Esophagus squamous epithelium (tissue), 5 donors: ENCODE data around the gene DDAH2. TPM values are rescaled to one million over a fixed set of nuclear protein-coding genes. Genes with fewer than 3 reads are reported as not detected.
A peak's percentile ranks its signal among the peaks of the same experiment; 100 is the strongest.

Experiments
- DNase-seq: peaks from one replicate; lab custom pipeline; 2025; lab: John Stamatoyannopoulos, UW
- H3K27ac ChIP-seq, 4 donors: fragments of 200-600 bp; sonication (generic); one replicate each; pipeline ENCODE4 v1.5.1; 2016 to 2019; ENCODE audit warnings: mild to moderate bottlenecking in 1 of 4
- H3K27me3 ChIP-seq, 4 donors: fragments of 200-600 bp; sonication (generic); 1 replicate in 3 of 4; 2 replicates in 1 of 4; pipeline versions ENCODE4 v1.5.1 to v1.6.0; 2017 to 2021; ENCODE audit warnings: antibody characterized with exemption in 1 of 4
- H3K36me3 ChIP-seq, 3 donors: fragments of 200-600 bp; sonication (generic); one replicate each; pipeline ENCODE4 v1.5.1; 2016 to 2019
- H3K4me1 ChIP-seq, 3 donors: fragments of 200-600 bp; sonication (generic); one replicate each; pipeline ENCODE4 v1.5.1; 2017 to 2019
- H3K4me3 ChIP-seq, 4 donors: fragments of 200-600 bp; sonication (generic); 1 replicate in 3 of 4; 2 replicates in 1 of 4; pipeline ENCODE4 v1.5.1; 2016 to 2019; ENCODE audit warnings: mild to moderate bottlenecking in 2 of 4, moderate library complexity in 1 of 4
- H3K9me3 ChIP-seq, 3 donors: fragments of 200-600 bp; sonication (generic); one replicate each; pipeline ENCODE4 v1.5.1; 2016 to 2019
- POLR2A ChIP-seq, 4 donors: fragments of 450-650 bp; IDR thresholded peaks; one replicate each; pipeline ENCODE4 v1.6.1; 2017; ENCODE audit warnings: antibody characterized with exemption in 4 of 4, mild to moderate bottlenecking in 4 of 4, moderate library complexity in 3 of 4
- WGBS, 2 donors: methylation state at CpG; one replicate each; pipeline ENCODE4 v1.1.5; 2018; 5-methylcytosine and 5-hydroxymethylcytosine counted together
- intact Hi-C: fragments of 100-400 bp; cut with DNase I; formaldehyde crosslinking; loops from one replicate; pipeline ENCODE4 v1.15.0; 2022
- total RNA-seq, 4 donors: library from RNA; depleted of rRNA; stranded (reverse); fragments of >200 nt; gene quantifications; one replicate each; pipeline ENCODE4 v1.1.0, GENCODE V29; 2016
- TF ChIP-seq, protein P1 (sequence below), 6 experiments: fragments of 450-650 bp in 4 of 6; fragments of 200-600 bp in 2 of 6; sonication (generic) in 2 of 6; IDR thresholded peaks; one replicate each; pipeline ENCODE4 v1.5.1; 2016 to 2019; ENCODE audit warnings: antibody characterized with exemption in 6 of 6, mild to moderate bottlenecking in 4 of 6, moderate library complexity in 4 of 6
- donor health status: DM: yes; HTN: yes; CAD: no.

Gene DDAH2
- total RNA-seq, 4 donors from 2014 or later, result 16.4 to 59.3 (median 28.2) TPM

DNA sequence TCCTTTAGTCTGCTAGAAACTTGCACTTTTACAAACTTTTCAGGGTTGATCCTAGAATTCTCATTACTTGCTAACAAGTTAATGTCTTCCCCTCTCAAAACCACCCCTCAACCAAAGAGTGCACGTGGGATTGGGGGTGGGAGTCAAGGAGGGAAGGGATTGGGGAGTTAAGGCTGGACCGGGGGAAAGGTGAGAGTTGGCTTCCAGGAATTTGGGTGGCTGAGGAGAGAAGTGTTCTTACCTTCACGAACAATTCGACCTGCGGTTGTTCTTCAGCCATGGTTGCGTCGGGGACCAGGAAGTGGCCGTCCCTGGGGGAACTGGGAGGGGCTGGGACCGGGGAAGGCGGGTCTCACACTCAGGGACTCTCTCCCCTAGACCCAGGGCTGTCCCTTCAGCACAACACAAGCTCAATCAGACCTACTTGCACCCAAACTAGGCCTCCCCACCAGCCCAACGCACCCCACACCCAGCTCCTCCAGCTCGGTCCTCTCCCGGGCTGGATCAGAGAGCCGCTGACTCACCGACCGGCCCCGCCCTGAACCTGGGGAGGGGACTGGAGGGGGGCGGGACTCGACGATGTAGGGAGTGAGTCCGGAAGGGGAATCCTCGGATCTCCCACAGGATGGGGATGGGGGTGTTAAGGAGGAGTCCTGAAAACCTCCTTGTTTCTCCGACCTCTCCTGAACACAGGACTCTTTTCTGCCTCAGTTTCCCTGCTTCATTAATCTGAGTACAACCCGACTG is 7.1 kb upstream of the DDAH2 start, which contains the start of gene CLIC1:
Gene CLIC1, minus strand, starts transcription at position 510 of the 747 bp plus-strand sequence. Its CDS starts 230 bp downstream, at position 280.
- no peaks in the 10 kb centered on the region for H3K9me3 ChIP-seq
- H3K4me3 ChIP-seq, result peak within 1 kb of the TSS; percentile 53 to 89 (median 75)
- TF ChIP-seq, protein P1, sequence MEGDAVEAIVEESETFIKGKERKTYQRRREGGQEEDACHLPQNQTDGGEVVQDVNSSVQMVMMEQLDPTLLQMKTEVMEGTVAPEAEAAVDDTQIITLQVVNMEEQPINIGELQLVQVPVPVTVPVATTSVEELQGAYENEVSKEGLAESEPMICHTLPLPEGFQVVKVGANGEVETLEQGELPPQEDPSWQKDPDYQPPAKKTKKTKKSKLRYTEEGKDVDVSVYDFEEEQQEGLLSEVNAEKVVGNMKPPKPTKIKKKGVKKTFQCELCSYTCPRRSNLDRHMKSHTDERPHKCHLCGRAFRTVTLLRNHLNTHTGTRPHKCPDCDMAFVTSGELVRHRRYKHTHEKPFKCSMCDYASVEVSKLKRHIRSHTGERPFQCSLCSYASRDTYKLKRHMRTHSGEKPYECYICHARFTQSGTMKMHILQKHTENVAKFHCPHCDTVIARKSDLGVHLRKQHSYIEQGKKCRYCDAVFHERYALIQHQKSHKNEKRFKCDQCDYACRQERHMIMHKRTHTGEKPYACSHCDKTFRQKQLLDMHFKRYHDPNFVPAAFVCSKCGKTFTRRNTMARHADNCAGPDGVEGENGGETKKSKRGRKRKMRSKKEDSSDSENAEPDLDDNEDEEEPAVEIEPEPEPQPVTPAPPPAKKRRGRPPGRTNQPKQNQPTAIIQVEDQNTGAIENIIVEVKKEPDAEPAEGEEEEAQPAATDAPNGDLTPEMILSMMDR (IDR thresholded peaks at IDR 0.05), result no peak
- TF ChIP-seq POLR2A (IDR thresholded peaks at IDR 0.05), result peak in 3 of 4 donors; percentile 88 to 97 (median 93)
- peaks cover 39 to 79% (median 46%) of the 10 kb centered on the region in 3 donors for H3K4me1 ChIP-seq
- DNase-seq, result no peak
- no peaks in the 10 kb centered on the region for H3K27me3 ChIP-seq
- peak within 1 kb of the TSS; percentile 94 to 99 (median 98) for H3K27ac ChIP-seq
- 1% methylated on average over 11 to 14 of the region's 24 CpGs for WGBS, 2 donors
- intact Hi-C loops, result loop anchor here (10.0 kb wide), 1 partner anchor 99 kb away; no protein-coding TSS in a partner anchor
- peaks cover 27 to 33% (median 30%) of the 10 kb centered on the region in 3 donors for H3K36me3 ChIP-seq

DNA sequence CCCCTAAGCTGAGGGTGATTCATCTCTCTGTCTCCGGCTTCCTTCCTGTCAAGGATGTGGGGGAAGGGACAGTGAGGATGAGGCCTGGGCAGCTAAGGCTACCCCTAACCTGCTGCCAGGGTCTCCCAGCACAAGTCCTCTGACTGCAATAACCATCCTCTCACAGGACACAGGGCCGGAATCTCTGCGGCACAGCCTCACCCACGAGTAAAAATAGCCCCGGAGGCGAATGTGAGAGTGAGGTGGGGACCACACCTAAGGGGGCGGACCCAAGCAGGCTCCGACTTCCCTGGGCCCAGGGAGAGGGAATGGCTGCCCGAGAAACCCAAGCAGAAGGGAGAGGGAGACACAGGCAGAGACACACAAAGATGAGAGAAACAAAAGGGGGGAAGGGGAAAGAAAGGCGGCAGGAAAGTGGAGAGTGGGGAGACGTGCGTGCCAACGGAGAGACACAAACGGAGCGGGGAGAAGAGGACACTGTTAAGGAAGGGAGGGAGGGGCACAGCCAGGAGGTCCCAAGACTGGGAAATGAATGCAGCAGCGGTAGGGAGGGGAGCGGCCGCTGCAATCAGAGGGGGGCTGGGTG is 5.8 kb upstream of the DDAH2 start:
- H3K4me1 ChIP-seq, result peaks cover 41 to 80% (median 44%) of the 10 kb centered on the region in 3 donors

DNA sequence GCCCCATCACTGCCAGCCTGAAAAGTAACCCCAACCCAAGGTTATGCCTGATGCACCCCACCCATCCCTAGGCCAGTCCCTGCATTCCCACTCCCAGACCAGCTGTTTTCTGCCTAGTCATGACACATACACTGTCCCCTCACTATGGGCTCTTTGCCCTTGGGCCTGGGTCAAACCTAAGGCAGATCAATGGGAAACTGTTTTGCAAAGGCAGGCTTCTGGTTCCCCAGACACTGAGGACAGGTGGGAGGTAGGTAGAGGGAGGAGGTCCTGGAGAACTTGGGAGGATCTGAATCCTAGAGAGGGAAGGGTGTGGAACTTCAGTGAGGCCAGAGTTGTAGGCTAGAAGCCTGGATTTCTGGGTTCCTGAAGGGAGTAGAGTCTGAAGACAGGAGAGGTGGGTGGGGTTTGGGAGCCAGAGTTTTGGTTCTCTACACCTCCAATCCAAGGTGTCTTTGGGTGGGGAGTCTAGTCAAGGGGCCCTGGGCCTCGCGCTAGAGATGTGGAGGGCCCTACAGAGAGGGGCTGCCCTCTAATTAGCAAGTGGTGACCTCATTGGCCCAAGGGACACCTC is 5.2 kb upstream of the DDAH2 start:
- H3K4me3 ChIP-seq, result peak overlapping the region; percentile 53 to 89 (median 75)
- no peaks in the 10 kb centered on the region for H3K27me3 ChIP-seq
- H3K4me1 ChIP-seq, result peaks cover 40 to 81% (median 45%) of the 10 kb centered on the region in 3 donors
- 8 to 19% methylated on average over 2 of the region's 2 CpGs for WGBS, 2 donors
- peak overlapping the region; percentile 94 to 99 (median 98) for H3K27ac ChIP-seq
- TF ChIP-seq, protein P1 (IDR thresholded peaks at IDR 0.05), result no peak
- no peak for TF ChIP-seq POLR2A (IDR thresholded peaks at IDR 0.05)
- no peaks in the 10 kb centered on the region for H3K9me3 ChIP-seq
- H3K36me3 ChIP-seq, result peaks cover 27 to 41% (median 32%) of the 10 kb centered on the region in 3 donors
- intact Hi-C loops, result loop anchor here (10.0 kb wide), 1 partner anchor 100 kb away; no protein-coding TSS in a partner anchor
- DNase-seq, result no peak

More for the DNA sequence above, 5.8 kb upstream of the DDAH2 start:
- WGBS, 2 donors, result 1% methylated on average over 15 to 17 of the region's 18 CpGs
- TF ChIP-seq, protein P1 (IDR thresholded peaks at IDR 0.05), result no peak
- TF ChIP-seq POLR2A (IDR thresholded peaks at IDR 0.05), result peak in 2 of 4 donors; percentile 43 to 72
- H3K4me3 ChIP-seq, result peak overlapping the region; percentile 53 to 89 (median 75)
- no peaks in the 10 kb centered on the region for H3K9me3 ChIP-seq
- DNase-seq, result no peak
- no peaks in the 10 kb centered on the region for H3K27me3 ChIP-seq
- peak overlapping the region; percentile 94 to 99 (median 98) for H3K27ac ChIP-seq
- intact Hi-C loops, result loop anchor here (10.0 kb wide), 1 partner anchor 100 kb away; no protein-coding TSS in a partner anchor
- H3K36me3 ChIP-seq, result peaks cover 27 to 41% (median 32%) of the 10 kb centered on the region in 3 donors

DNA sequence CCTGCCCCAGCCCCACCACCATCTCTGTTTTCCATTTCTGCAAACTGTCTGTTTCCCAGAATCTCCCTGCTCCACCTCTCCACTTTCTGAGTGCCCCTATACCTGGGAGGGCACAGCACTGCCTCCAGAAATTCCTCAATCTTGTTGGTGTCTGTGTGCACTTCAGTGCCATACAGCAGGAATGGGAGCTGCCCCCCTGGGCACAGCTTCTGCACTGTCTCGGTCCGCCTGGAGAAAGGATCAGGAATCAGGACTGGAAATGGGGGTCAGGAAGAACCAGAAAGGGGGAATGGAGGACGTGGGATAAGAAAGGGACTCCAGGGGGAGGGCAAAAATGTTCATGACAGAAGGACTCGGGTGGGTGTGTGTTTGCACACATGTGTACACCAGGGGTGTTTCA is 4.6 kb upstream of the DDAH2 start:
- WGBS, 2 donors, result 67 to 72% methylated on average over 3 of the region's 4 CpGs
- intact Hi-C loops, result loop anchor here (10.0 kb wide), 1 partner anchor 101 kb away; no protein-coding TSS in a partner anchor
- H3K4me1 ChIP-seq, result peaks cover 37 to 81% (median 45%) of the 10 kb centered on the region in 3 donors

More for the DNA sequence above, 4.6 kb upstream of the DDAH2 start:
- Histone ChIP-seq H3K27me3 (no peaks in the 10 kb centered on the region), H3K9me3 (no peaks in the 10 kb centered on the region), H3K27ac (peak overlapping the region; percentile 94 to 99 (median 98)), H3K4me3 (peak overlapping the region in 2 of 4 donors; percentile 68 to 89), H3K36me3 (peaks cover 27 to 41% (median 32%) of the 10 kb centered on the region in 3 donors)
- TF ChIP-seq, protein P1 (IDR thresholded peaks at IDR 0.05), result no peak
- no peak for TF ChIP-seq POLR2A (IDR thresholded peaks at IDR 0.05)
- no peak for DNase-seq
